Germinal center (tissue), 1 donor: ENCODE measurements around the gene LRRC8D.
"Not testable (repeated sequence)": the region's sequence is repeated elsewhere in the genome, so short reads cannot be mapped to it uniquely, and the experiment has no call there.

Experiments
- DNase-seq: peaks from one replicate; pipeline ENCODE4 v3.0.0; 2012; ENCODE audit warnings: mixed read lengths, low spot score

The LRRC8D gene

GRCh38 chr1:89962024-89962741 lies 141.4 kb downstream of the LRRC8D start:
- DNase-seq = no peak

GRCh38 chr1:89962742-89963075 lies 141.9 kb downstream of the LRRC8D start:
- DNase-seq = no peak

GRCh38 chr1:89965193-89965768 lies 144.4 kb downstream of the LRRC8D start:
- DNase-seq = no peak

- no peak for DNase-seq
These were observed 145.8 kb downstream of the LRRC8D start for GRCh38 chr1:89966656-89967055.

- DNase-seq = no peak
These were observed 150.8 kb downstream of the LRRC8D start for GRCh38 chr1:89971600-89971999.

GRCh38 chr1:89972024-89972423 lies 151.2 kb downstream of the LRRC8D start:
- DNase-seq = no peak

- DNase-seq = no peak
These were observed 152.8 kb downstream of the LRRC8D start for GRCh38 chr1:89973471-89974127.

- DNase-seq = no peak
These were observed 153.4 kb downstream of the LRRC8D start for GRCh38 chr1:89974256-89974655.

- no peak for DNase-seq
These were observed 154.1 kb downstream of the LRRC8D start for GRCh38 chr1:89974696-89975470.

- DNase-seq = no peak
These were observed 154.8 kb downstream of the LRRC8D start for GRCh38 chr1:89975540-89976125.

- no peak for DNase-seq
These were observed 157.9 kb downstream of the LRRC8D start for GRCh38 chr1:89978755-89979154.

GRCh38 chr1:89980605-89981004 lies 159.8 kb downstream of the LRRC8D start:
- no peak for DNase-seq

GRCh38 chr1:89982846-89983245 lies 162.0 kb downstream of the LRRC8D start:
- DNase-seq = not testable (repeated sequence)

GRCh38 chr1:89984564-89985116 lies 163.8 kb downstream of the LRRC8D start:
- not testable (repeated sequence) for DNase-seq

GRCh38 chr1:89986020-89986419 lies 165.2 kb downstream of the LRRC8D start:
- no peak for DNase-seq
